Fibroblast of lung (primary cell): ENCODE results near the gene ARVCF.

Source experiments
- EZH2 ChIP-seq: IDR thresholded peaks from 2 replicates; pipeline ENCODE4 v1.5.1; 2012; ENCODE audit warnings: low read length, control low read depth, mild to moderate bottlenecking; ENCODE audit errors: missing control alignments
- TF ChIP-seq, protein P1 (sequence below), 2 donors: IDR thresholded peaks in 1 of 2; conservative IDR thresholded peaks in 1 of 2; 1 replicate in 1 of 2; 2 replicates in 1 of 2; pipeline ENCODE4 v1.5.1; 2011 to 2012; ENCODE audit warnings: low read length in 2 of 2, control low read depth in 1 of 2, inconsistent platforms in 1 of 2, low read depth in 1 of 2, mild to moderate bottlenecking in 1 of 2

DNA sequence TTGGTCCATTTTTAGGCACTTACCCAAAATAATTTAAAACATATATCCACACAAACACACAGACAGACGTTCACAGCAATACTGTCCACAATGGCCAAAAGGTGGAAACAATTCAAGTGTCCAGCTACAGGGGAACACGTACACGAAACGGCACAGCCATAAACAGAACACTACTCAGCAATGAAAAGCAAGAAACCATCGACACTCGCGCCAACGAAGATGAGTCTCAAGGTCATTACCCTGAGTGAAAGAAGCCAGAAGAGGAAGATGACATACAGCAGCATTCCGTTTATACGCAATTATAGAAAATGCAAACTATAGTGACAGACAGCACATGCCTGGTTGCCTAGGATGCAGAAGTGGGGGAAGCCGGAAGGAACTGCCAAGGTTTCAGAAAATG is 88.4 kb downstream of the ARVCF start:
- TF ChIP-seq, protein P1, sequence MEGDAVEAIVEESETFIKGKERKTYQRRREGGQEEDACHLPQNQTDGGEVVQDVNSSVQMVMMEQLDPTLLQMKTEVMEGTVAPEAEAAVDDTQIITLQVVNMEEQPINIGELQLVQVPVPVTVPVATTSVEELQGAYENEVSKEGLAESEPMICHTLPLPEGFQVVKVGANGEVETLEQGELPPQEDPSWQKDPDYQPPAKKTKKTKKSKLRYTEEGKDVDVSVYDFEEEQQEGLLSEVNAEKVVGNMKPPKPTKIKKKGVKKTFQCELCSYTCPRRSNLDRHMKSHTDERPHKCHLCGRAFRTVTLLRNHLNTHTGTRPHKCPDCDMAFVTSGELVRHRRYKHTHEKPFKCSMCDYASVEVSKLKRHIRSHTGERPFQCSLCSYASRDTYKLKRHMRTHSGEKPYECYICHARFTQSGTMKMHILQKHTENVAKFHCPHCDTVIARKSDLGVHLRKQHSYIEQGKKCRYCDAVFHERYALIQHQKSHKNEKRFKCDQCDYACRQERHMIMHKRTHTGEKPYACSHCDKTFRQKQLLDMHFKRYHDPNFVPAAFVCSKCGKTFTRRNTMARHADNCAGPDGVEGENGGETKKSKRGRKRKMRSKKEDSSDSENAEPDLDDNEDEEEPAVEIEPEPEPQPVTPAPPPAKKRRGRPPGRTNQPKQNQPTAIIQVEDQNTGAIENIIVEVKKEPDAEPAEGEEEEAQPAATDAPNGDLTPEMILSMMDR (conservative IDR thresholded peaks at IDR 0.05 in 1 of 2, IDR thresholded peaks at IDR 0.05 in 1 of 2; ENCODE audit: low read depth in 1 of 2, low read length in 2 of 2), result no peak
- TF ChIP-seq EZH2, result no peak
